WI38 (cell line): Measurements from ENCODE around the gene PLEKHG3.

ENCODE experiments used
- H3K4me3 ChIP-seq: 2 replicates; pipeline ENCODE4 v1.5.1; 2011; ENCODE audit warnings: low read depth, mild to moderate bottlenecking, control low read depth, low read length
- CTCF ChIP-seq: IDR thresholded peaks from 2 replicates; pipeline ENCODE4 v1.5.1; 2012; ENCODE audit warnings: low read depth, mild to moderate bottlenecking, control low read depth, low read length

The PLEKHG3 gene

GRCh38 chr14:64760146-64760755 lies 56.0 kb downstream of the PLEKHG3 start:
- no peak overlapping the region for H3K4me3 ChIP-seq
- TF ChIP-seq CTCF, result peak; percentile 75

- no peak for TF ChIP-seq CTCF
- H3K4me3 ChIP-seq, result no peak overlapping the region
These were observed 56.7 kb downstream of the PLEKHG3 start for GRCh38 chr14:64760916-64761315.

- TF ChIP-seq CTCF, result no peak
- no peak overlapping the region for H3K4me3 ChIP-seq
These were observed 57.3 kb downstream of the PLEKHG3 start for GRCh38 chr14:64761441-64762043.

GRCh38 chr14:64762044-64763034 lies 58.1 kb downstream of the PLEKHG3 start:
- no peak for TF ChIP-seq CTCF

GRCh38 chr14:64763085-64763782 lies 59.0 kb downstream of the PLEKHG3 start:
- no peak for TF ChIP-seq CTCF
- no peak overlapping the region for H3K4me3 ChIP-seq

More at GRCh38 chr14:64762044-64763034, 58.1 kb downstream of the PLEKHG3 start:
- H3K4me3 ChIP-seq, result no peak overlapping the region

GRCh38 chr14:64763801-64764621 lies 59.8 kb downstream of the PLEKHG3 start:
- H3K4me3 ChIP-seq, result no peak overlapping the region
- TF ChIP-seq CTCF, result no peak
